ENCODE measurements around the gene AOPEP.

Gene AOPEP

GRCh38 chr9:95090023-95090791 is 363.7 kb downstream of the AOPEP start:
- DNase-seq (ENCODE audit: low spot score) = no peak
- TF ChIP-seq CTCF (IDR thresholded peaks at IDR 0.05) = no peak
- Histone ChIP-seq H3K27ac (peak overlapping the region; percentile 89 to 96), H3K4me3 (peak overlapping the region; percentile 12)

GRCh38 chr9:95090871-95091577 is 364.5 kb downstream of the AOPEP start:
- peak overlapping the region; percentile 12 for H3K4me3 ChIP-seq
- DNase-seq (ENCODE audit: low spot score) = no peak
- H3K27ac ChIP-seq = peak overlapping the region; percentile 89 to 96
- TF ChIP-seq CTCF (IDR thresholded peaks at IDR 0.05) = no peak

GRCh38 chr9:95091601-95092261 is 365.2 kb downstream of the AOPEP start:
- peak overlapping the region; percentile 12 for H3K4me3 ChIP-seq
- TF ChIP-seq CTCF (IDR thresholded peaks at IDR 0.05) = no peak
- DNase-seq (ENCODE audit: low spot score) = no peak
- peak overlapping the region; percentile 89 to 96 for H3K27ac ChIP-seq

GRCh38 chr9:95092262-95093072 is 366.0 kb downstream of the AOPEP start:
- no peak for DNase-seq (ENCODE audit: low spot score)
- TF ChIP-seq CTCF (IDR thresholded peaks at IDR 0.05) = no peak
- peak overlapping the region; percentile 89 to 96 for H3K27ac ChIP-seq
- H3K4me3 ChIP-seq = peak overlapping the region; percentile 4

- Histone ChIP-seq H3K4me3 (no peak overlapping the region), H3K27ac (peak overlapping the region in 1 of 2 donors; percentile 89)
- no peak for TF ChIP-seq CTCF (IDR thresholded peaks at IDR 0.05)
- no peak for DNase-seq (ENCODE audit: low spot score)
These were observed 367.1 kb downstream of the AOPEP start for GRCh38 chr9:95093586-95093985.

GRCh38 chr9:95094002-95094401 is 367.5 kb downstream of the AOPEP start:
- no peak for TF ChIP-seq CTCF (IDR thresholded peaks at IDR 0.05)
- H3K27ac ChIP-seq = peak overlapping the region; percentile 25 to 89
- no peak for DNase-seq (ENCODE audit: low spot score)
- H3K4me3 ChIP-seq = no peak overlapping the region

Measured in coronary artery (tissue), 2 donors.